K562 (cell line): Measurements from ENCODE around the gene FOXA3. TPM values are rescaled to one million over a fixed set of nuclear protein-coding genes. Genes with fewer than 3 reads are reported as not detected.

ENCODE experiments used
- ARHGAP35 ChIP-seq: fragments of 450-650 bp; IDR thresholded peaks from 2 replicates; pipeline ENCODE4 v1.6.1; 2018; ENCODE audit not compliant: partially characterized antibody
- HLTF ChIP-seq: fragments of 450-650 bp; IDR thresholded peaks from 2 replicates; pipeline ENCODE4 v1.6.1; 2016
- XRCC3 ChIP-seq: fragments of 450-650 bp; IDR thresholded peaks from 2 replicates; pipeline ENCODE4 v1.6.1; 2017; ENCODE audit warnings: mild to moderate bottlenecking, moderate library complexity
- XRCC4 ChIP-seq: IDR thresholded peaks from one replicate; pipeline ENCODE4 v1.6.1; 2011; ENCODE audit not compliant: insufficient read depth, insufficient read length; ENCODE audit errors: extremely low read depth
- ZBTB7A ChIP-seq: IDR thresholded peaks from 2 replicates; pipeline ENCODE4 v1.6.1; 2011; ENCODE audit warnings: low read depth, mild to moderate bottlenecking, low read length, moderate library complexity, borderline replicate concordance; ENCODE audit not compliant: control insufficient read depth
- ZNF212 ChIP-seq: fragments of 450-650 bp; formaldehyde crosslinking; IDR thresholded peaks from 2 replicates; pipeline ENCODE4 v1.4.0; 2020; ENCODE audit warnings: mild to moderate bottlenecking
- polyA plus RNA-seq, 8 experiments: library from polyadenylated mRNA; depleted of rRNA in 4 of 8; stranded (reverse) in 5 of 8; unstranded in 3 of 8; fragments of >200 nt; fragmentation: Nextera tagmentation in 2 of 8; fragmentation: Illumina TruSeq in 1 of 8; extraction: Ambion mirVana in 2 of 8; extraction: Trizol in 1 of 8; gene quantifications; 2 replicates each; pipeline versions ENCODE4 v1.2.1 to v1.2.3, GENCODE V29; 2011 to 2014; ENCODE audit warnings: inconsistent platforms in 1 of 8, missing spikeins in 1 of 8
- total RNA-seq, 7 experiments: library from RNA; depleted of rRNA in 6 of 7; stranded (reverse); fragments of >200 nt in 6 of 7; fragmentation: Illumina TruSeq in 2 of 7; extraction: Trizol in 2 of 7; gene quantifications; 2 replicates each; pipeline versions ENCODE4 v1.2.1 to v1.2.3, GENCODE V29; 2011 to 2021; ENCODE audit warnings: low replicate concordance in 1 of 7
- TF ChIP-seq, protein P1 (sequence below), 2 experiments: fragments of 450-650 bp; IDR thresholded peaks; 2 replicates each; pipeline ENCODE4 v1.6.1; 2016; ENCODE audit warnings: mild to moderate bottlenecking in 2 of 2, borderline replicate concordance in 1 of 2, low read depth in 1 of 2, moderate library complexity in 1 of 2
- TF ChIP-seq, protein P2 (sequence below): fragments of 450-650 bp; IDR thresholded peaks from 2 replicates; pipeline ENCODE4 v1.6.1; 2016; ENCODE audit warnings: missing biosample characterization, missing genetic modification characterization
- TF ChIP-seq, protein P3 (sequence below): IDR thresholded peaks from 2 replicates; pipeline ENCODE4 v1.6.1; 2014; ENCODE audit warnings: antibody characterized with exemption
- TF ChIP-seq, protein P4 (sequence below): sonication (generic); formaldehyde crosslinking; IDR thresholded peaks from 2 replicates; pipeline ENCODE4 v1.8.1; 2023; ENCODE audit warnings: missing genetic modification reagents, mild to moderate bottlenecking, borderline replicate concordance

Gene FOXA3
- total and polyA plus RNA-seq, 9 of the 15 experiments (the other 6 are each of a cell fraction or from before 2014, with no cell fraction given): 1.3 to 15.5 (median 4.7) TPM

DNA sequence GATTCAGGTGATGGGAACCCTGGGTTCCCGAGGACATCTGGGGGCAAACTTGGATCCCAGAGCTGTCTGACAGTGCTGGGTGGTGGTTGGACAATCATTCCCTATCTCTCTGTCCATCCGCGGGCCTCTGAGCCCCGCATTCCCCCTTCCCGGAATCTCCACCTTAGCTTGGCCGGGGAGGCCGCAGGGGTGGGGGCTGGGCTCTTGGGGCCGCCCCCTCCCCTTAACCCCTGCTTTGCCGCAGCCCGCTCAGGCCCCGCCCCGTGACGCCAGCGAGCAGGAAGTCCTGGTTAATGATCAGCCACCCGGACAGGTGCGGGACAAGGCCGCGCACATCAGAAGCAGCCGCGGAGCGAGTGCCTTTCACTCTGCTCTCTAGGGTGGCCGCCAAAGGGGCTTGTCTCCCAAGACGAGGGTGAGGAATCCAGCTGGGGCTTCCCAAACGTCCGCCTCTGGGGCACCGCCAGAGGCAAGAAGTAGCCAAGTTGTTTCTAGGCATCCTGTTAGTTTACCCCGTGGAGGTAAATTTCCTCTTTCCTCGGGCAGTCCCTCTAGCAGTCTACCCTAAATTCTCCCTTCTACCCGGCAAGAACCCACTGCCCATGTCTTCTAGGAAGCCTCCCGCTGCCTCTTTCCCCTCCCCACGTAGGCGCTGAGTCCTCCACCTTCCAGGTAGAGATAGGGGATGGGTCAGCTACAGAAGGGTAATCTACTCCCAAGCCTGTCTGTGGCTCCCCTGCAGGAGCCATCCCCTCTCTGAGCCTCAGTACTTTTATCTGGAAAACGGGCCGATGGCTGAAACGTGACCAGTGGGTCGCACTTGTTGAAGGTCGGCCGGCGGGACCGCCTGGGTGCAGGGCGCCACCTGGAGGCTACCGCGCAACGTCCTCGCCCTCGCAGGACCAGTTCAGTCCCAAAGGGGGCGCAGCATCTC is 18.8 kb downstream of the FOXA3 start (continued):
- TF ChIP-seq, protein P1, sequence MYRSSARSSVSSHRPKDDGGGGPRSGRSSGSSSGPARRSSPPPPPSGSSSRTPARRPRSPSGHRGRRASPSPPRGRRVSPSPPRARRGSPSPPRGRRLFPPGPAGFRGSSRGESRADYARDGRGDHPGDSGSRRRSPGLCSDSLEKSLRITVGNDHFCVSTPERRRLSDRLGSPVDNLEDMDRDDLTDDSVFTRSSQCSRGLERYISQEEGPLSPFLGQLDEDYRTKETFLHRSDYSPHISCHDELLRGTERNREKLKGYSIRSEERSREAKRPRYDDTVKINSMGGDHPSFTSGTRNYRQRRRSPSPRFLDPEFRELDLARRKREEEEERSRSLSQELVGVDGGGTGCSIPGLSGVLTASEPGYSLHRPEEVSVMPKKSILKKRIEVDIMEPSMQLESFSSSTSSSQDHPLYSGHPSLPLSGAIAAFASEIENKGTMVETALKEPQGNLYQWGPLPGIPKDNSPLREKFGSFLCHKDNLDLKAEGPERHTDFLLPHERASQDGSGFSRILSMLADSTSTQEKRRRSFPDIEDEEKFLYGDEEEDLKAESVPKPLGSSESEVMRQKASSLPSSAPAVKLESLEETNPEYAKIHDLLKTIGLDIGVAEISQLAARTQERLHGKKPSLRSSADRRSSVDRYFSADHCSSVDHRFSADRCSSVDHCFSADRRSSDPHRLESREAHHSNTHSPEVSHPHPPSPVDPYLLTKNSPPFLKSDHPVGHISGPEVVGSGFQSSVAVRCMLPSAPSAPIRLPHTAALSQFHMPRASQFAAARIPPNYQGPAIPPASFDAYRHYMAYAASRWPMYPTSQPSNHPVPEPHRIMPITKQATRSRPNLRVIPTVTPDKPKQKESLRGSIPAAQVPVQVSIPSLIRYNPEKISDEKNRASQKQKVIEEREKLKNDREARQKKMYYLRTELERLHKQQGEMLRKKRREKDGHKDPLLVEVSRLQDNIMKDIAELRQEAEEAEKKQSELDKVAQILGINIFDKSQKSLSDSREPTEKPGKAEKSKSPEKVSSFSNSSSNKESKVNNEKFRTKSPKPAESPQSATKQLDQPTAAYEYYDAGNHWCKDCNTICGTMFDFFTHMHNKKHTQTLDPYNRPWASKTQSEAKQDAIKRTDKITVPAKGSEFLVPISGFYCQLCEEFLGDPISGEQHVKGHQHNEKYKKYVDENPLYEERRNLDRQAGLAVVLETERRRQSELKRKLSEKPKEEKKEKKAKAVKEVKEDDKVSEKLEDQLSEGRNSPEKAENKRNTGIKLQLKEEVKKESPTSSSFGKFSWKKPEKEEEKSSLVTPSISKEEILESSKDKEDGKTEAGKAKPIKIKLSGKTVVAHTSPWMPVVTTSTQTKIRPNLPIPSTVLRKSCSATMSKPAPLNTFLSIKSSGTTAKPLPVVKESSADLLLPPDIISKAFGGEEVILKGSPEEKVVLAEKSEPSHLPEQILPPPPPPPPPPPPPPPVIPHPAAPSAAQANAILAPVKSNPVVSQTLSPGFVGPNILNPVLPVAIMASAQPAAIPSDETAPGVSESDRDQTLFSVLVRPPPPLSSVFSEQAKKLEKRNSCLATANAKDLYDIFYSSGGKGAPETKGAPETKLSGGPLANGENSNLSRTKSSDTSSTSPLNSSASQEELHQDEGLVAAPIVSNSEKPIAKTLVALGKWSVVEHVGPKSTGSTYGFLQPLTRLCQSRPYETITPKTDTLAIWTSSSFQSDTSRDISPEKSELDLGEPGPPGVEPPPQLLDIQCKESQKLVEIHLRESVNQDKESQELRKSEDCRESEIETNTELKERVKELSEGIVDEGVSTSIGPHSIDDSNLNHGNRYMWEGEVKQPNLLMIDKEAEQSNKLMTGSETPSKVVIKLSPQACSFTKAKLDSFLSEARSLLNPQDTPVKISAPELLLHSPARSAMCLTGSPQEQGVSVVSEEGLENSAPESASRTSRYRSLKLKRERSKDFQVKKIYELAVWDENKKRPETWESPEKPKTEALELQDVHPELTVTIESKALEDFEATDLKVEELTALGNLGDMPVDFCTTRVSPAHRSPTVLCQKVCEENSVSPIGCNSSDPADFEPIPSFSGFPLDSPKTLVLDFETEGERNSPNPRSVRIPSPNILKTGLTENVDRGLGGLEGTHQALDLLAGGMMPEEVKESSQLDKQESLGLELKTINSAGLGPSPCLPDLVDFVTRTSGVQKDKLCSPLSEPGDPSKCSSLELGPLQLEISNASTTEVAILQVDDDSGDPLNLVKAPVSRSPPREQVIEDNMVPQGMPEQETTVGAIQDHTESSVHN (IDR thresholded peaks at IDR 0.05; ENCODE audit: borderline replicate concordance in 1 of 2, low read depth in 1 of 2): no peak
- TF ChIP-seq ARHGAP35: peak; percentile 75
- TF ChIP-seq XRCC3: no peak
- peak; percentile 87 for TF ChIP-seq ZBTB7A
- TF ChIP-seq, protein P2, sequence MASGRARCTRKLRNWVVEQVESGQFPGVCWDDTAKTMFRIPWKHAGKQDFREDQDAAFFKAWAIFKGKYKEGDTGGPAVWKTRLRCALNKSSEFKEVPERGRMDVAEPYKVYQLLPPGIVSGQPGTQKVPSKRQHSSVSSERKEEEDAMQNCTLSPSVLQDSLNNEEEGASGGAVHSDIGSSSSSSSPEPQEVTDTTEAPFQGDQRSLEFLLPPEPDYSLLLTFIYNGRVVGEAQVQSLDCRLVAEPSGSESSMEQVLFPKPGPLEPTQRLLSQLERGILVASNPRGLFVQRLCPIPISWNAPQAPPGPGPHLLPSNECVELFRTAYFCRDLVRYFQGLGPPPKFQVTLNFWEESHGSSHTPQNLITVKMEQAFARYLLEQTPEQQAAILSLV (tag): no peak
- TF ChIP-seq, protein P3, sequence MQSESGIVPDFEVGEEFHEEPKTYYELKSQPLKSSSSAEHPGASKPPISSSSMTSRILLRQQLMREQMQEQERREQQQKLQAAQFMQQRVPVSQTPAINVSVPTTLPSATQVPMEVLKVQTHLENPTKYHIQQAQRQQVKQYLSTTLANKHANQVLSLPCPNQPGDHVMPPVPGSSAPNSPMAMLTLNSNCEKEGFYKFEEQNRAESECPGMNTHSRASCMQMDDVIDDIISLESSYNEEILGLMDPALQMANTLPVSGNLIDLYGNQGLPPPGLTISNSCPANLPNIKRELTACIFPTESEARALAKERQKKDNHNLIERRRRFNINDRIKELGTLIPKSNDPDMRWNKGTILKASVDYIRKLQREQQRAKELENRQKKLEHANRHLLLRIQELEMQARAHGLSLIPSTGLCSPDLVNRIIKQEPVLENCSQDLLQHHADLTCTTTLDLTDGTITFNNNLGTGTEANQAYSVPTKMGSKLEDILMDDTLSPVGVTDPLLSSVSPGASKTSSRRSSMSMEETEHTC: 0 out of 2 replicates have a peak, but pooled peaks have one; percentile 59
- peak; percentile 62; the same call in 1 of the 2 replicates for TF ChIP-seq HLTF
- no peak for TF ChIP-seq ZNF212 (CRISPR knock-in tag)
- TF ChIP-seq XRCC4: no peak
- TF ChIP-seq, protein P4, sequence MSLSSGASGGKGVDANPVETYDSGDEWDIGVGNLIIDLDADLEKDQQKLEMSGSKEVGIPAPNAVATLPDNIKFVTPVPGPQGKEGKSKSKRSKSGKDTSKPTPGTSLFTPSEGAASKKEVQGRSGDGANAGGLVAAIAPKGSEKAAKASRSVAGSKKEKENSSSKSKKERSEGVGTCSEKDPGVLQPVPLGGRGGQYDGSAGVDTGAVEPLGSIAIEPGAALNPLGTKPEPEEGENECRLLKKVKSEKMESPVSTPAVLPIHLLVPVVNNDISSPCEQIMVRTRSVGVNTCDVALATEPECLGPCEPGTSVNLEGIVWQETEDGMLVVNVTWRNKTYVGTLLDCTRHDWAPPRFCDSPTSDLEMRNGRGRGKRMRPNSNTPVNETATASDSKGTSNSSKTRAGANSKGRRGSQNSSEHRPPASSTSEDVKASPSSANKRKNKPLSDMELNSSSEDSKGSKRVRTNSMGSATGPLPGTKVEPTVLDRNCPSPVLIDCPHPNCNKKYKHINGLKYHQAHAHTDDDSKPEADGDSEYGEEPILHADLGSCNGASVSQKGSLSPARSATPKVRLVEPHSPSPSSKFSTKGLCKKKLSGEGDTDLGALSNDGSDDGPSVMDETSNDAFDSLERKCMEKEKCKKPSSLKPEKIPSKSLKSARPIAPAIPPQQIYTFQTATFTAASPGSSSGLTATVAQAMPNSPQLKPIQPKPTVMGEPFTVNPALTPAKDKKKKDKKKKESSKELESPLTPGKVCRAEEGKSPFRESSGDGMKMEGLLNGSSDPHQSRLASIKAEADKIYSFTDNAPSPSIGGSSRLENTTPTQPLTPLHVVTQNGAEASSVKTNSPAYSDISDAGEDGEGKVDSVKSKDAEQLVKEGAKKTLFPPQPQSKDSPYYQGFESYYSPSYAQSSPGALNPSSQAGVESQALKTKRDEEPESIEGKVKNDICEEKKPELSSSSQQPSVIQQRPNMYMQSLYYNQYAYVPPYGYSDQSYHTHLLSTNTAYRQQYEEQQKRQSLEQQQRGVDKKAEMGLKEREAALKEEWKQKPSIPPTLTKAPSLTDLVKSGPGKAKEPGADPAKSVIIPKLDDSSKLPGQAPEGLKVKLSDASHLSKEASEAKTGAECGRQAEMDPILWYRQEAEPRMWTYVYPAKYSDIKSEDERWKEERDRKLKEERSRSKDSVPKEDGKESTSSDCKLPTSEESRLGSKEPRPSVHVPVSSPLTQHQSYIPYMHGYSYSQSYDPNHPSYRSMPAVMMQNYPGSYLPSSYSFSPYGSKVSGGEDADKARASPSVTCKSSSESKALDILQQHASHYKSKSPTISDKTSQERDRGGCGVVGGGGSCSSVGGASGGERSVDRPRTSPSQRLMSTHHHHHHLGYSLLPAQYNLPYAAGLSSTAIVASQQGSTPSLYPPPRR (CRISPR knock-in tag): 0 out of 2 replicates have a peak, but pooled peaks have one; percentile 17
